Kidney epithelial cell (primary cell): ENCODE results near the gene DSCAM. TPM values are rescaled to one million over a fixed set of nuclear protein-coding genes. Genes with fewer than 3 reads are reported as not detected.

Source experiments
- DNase-seq: peaks from one replicate; pipeline ENCODE4 v3.0.0-alpha.2; 2010; ENCODE audit warnings: low read depth
- H3K27me3 ChIP-seq: 2 replicates; pipeline ENCODE4 v1.6.0; 2011; ENCODE audit warnings: low read length; ENCODE audit not compliant: control insufficient read depth, insufficient read depth
- H3K36me3 ChIP-seq: 2 replicates; pipeline ENCODE4 v1.5.1; 2011; ENCODE audit warnings: low read length; ENCODE audit not compliant: control insufficient read depth, insufficient read depth
- H3K4me3 ChIP-seq: 2 replicates; pipeline ENCODE4 v1.5.1; 2011; ENCODE audit warnings: low read depth, mild to moderate bottlenecking, control low read depth, low read length
- CTCF ChIP-seq: IDR thresholded peaks from 2 replicates; pipeline ENCODE4 v1.5.1; 2011; ENCODE audit warnings: mild to moderate bottlenecking, moderate library complexity, low read length, control low read depth, inconsistent platforms; ENCODE audit not compliant: insufficient read depth, poor library complexity, severe bottlenecking
- total RNA-seq: library from RNA; depleted of rRNA; stranded (reverse); fragments of >200 nt; gene quantifications from 2 replicates; pipeline ENCODE4 v1.2.3, GENCODE V29; 2015

The DSCAM gene
- total RNA-seq, 1 donor from 2014 or later, result 0.21 TPM

GRCh38 chr21:40016234-40016633 is 830.7 kb downstream of the DSCAM start:
- TF ChIP-seq CTCF, result no peak
- H3K4me3 ChIP-seq, result no peak overlapping the region
- DNase-seq, result no peak

GRCh38 chr21:40015818-40016217 is 831.1 kb downstream of the DSCAM start:
- no peak for DNase-seq
- TF ChIP-seq CTCF, result no peak
- Histone ChIP-seq H3K4me3 (no peak overlapping the region), H3K36me3 (no peaks in the 10 kb centered on the region), H3K27me3 (no peaks in the 10 kb centered on the region)

More at GRCh38 chr21:40016234-40016633, 830.7 kb downstream of the DSCAM start:
- no peaks in the 10 kb centered on the region for H3K27me3 ChIP-seq
- H3K36me3 ChIP-seq, result no peaks in the 10 kb centered on the region

GRCh38 chr21:40014394-40014793 is 832.6 kb downstream of the DSCAM start:
- Histone ChIP-seq H3K27me3 (no peaks in the 10 kb centered on the region), H3K36me3 (no peaks in the 10 kb centered on the region), H3K4me3 (no peak overlapping the region)
- TF ChIP-seq CTCF, result no peak
- DNase-seq, result no peak

GRCh38 chr21:40013001-40013735 is 833.8 kb downstream of the DSCAM start:
- TF ChIP-seq CTCF, result no peak
- H3K4me3 ChIP-seq, result no peak overlapping the region
- no peak for DNase-seq
- H3K27me3 ChIP-seq, result no peaks in the 10 kb centered on the region
- H3K36me3 ChIP-seq, result no peaks in the 10 kb centered on the region

- Histone ChIP-seq H3K36me3 (no peaks in the 10 kb centered on the region), H3K27me3 (no peaks in the 10 kb centered on the region), H3K4me3 (no peak overlapping the region)
- TF ChIP-seq CTCF, result no peak
- DNase-seq, result no peak
These were observed 835.6 kb downstream of the DSCAM start for GRCh38 chr21:40011371-40011770.

- Histone ChIP-seq H3K27me3 (no peaks in the 10 kb centered on the region), H3K4me3 (no peak overlapping the region), H3K36me3 (no peaks in the 10 kb centered on the region)
- TF ChIP-seq CTCF, result no peak
- no peak for DNase-seq
These were observed 844.0 kb downstream of the DSCAM start for GRCh38 chr21:40002978-40003377.
